Stomach (tissue), 4 donors: Measurements from ENCODE around the gene WWP2.

Source experiments
- POLR2A ChIP-seq, 4 donors: fragments of 450-650 bp; IDR thresholded peaks; one replicate each; pipeline ENCODE4 v1.6.1; 2016; ENCODE audit warnings: antibody characterized with exemption in 4 of 4, control low read depth in 2 of 4, mild to moderate bottlenecking in 1 of 4, moderate library complexity in 1 of 4
- POLR2AphosphoS5 ChIP-seq, 3 donors: sonication (generic); formaldehyde crosslinking; IDR thresholded peaks; one replicate each; pipeline ENCODE4 v1.6.1; 2016; ENCODE audit warnings: antibody characterized with exemption in 3 of 3
- TF ChIP-seq, protein P1 (sequence below), 7 experiments: fragments of 450-650 bp in 4 of 7; fragments of 200-600 bp in 3 of 7; sonication (generic) in 3 of 7; IDR thresholded peaks; one replicate each; pipeline ENCODE4 v1.5.1; 2016 to 2019; ENCODE audit warnings: antibody characterized with exemption in 7 of 7, control low read depth in 2 of 7, mild to moderate bottlenecking in 1 of 7

DNA sequence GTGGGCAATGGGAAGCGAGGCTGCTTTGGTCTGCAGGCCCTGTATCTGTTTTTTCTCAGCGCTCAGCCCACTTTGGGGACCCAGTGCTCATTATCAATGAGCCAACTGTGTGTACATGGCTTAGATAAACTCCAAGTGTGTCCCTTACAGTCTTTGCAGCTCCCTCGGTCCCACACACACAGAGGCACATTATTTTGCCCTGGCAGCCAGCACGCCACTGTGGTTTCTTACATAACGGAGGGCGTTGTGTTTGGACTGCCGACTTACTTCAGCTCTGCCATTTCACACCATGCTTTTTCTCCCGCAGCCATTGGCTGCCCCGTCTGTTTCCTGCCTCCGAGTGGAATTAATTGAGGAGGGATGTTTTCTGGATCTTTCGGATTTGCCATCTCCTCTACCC is 132.5 kb downstream of the WWP2 start:
- TF ChIP-seq, protein P1, sequence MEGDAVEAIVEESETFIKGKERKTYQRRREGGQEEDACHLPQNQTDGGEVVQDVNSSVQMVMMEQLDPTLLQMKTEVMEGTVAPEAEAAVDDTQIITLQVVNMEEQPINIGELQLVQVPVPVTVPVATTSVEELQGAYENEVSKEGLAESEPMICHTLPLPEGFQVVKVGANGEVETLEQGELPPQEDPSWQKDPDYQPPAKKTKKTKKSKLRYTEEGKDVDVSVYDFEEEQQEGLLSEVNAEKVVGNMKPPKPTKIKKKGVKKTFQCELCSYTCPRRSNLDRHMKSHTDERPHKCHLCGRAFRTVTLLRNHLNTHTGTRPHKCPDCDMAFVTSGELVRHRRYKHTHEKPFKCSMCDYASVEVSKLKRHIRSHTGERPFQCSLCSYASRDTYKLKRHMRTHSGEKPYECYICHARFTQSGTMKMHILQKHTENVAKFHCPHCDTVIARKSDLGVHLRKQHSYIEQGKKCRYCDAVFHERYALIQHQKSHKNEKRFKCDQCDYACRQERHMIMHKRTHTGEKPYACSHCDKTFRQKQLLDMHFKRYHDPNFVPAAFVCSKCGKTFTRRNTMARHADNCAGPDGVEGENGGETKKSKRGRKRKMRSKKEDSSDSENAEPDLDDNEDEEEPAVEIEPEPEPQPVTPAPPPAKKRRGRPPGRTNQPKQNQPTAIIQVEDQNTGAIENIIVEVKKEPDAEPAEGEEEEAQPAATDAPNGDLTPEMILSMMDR (IDR thresholded peaks at IDR 0.05), result no peak
- TF ChIP-seq POLR2AphosphoS5 (IDR thresholded peaks at IDR 0.05) (no peak), POLR2A (IDR thresholded peaks at IDR 0.05) (no peak)
